HG02642 (cell line): Measurements from ENCODE around the gene ITGB3.
A peak's percentile ranks its signal among the peaks of the same experiment; 100 is the strongest.
"Not testable (repeated sequence)": the region's sequence is repeated elsewhere in the genome, so short reads cannot be mapped to it uniquely, and the experiment has no call there.

Experiments
- ATAC-seq: cut with Tn5 transposase; IDR thresholded peaks from one replicate; pipeline ENCODE4 v1.9.1; 2021; ENCODE audit warnings: mild to moderate bottlenecking; ENCODE audit not compliant: unreplicated experiment, poor library complexity

ITGB3 gene

DNA sequence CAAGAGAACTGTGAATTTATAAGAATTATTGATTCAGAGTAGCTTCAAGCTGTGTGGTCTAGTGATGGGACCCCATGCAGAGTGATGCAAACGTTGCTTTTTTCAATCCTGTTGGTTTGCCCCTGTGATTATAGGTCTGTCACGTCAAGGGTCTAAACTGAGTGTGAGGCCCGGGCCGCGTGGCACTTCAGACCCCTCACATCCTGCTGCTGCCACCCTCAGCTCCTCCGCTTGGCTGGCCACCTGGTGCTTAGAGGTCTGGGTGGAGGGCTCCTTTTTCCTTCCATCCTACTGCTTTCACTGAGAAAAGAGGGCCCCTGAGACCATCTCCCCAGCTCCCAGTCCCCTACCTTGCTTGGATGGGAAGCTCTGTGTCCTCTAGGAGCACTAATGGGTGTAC is 32.5 kb upstream of the ITGB3 start:
- no peak for ATAC-seq

DNA sequence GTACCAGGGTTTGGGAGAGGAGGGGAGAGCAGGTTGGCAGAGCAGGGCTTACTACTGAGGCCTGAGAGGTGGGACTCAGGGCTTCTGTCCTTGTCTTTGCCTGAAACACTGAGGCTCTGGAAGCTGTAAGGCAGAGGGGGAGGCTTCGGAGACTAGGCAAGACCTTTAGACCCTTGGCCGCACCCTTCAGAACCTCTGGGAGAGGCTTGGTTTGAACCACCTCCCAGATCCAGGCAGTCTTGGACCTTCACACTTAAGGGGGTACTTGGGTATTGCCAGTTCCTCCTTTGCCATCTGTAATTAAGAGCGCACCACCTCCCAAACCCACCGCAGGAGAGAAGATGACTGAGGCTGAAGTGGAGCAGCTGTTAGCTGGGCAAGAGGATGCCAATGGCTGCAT is 31.6 kb upstream of the ITGB3 start:
- ATAC-seq: no peak

DNA sequence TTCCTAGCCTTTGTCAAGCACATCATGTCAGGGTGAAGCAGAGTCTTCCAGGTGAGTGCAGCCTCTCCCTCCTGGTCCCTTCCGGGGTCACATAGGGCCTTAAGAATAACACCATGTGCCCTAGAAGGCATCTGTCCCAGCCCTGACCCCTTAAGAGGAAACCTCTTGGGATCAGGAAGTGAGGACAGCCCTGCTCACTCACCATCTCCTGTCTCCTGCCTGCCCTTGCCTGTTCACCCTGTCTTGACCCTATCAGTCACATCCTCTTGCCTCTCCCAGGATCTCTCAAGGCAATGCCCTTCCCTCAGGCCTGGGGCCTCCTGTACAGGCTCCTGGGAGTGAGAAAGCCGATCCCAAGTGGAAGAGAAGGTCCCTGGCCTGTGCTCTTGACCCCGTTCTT is 30.6 kb upstream of the ITGB3 start:
- ATAC-seq: no peak

DNA sequence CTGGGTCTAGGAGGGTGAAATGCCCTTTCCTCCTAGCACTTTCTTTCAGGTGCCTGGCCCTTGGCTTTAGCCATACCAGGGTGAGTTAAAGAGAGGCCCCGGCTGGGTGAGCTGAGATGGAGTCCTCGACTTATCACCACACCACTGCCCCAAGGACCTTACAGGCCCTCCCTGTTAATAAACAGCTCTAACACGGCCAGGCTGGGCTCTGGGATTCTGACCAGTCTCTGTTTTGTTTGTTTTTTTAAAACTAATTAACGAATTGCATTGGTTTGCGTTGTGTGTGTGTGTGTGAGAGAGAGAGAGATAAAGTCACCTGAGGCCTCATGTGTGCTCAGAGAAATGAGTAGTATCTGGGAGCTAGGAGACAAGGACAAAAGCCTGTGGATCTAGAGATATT is 30.2 kb upstream of the ITGB3 start:
- no peak for ATAC-seq

DNA sequence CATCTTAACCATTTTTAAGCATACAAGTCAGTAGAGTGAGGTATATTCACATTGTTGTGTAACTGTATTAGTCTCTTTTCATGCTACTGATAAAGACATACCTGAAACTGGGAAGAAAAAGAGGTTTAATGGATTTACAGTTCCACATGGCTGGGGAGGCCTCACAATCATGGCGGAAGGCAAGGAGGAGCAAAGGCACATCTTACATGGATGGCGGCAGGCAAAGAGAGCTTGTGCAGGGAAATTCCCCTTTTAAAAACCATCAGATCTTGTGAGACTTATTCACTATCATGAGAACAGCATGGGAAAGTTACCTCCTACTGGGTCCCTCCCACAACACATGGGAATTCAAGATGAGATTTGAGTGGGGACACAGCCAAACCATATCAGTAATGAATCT is 29.6 kb upstream of the ITGB3 start:
- not testable (repeated sequence) for ATAC-seq

DNA sequence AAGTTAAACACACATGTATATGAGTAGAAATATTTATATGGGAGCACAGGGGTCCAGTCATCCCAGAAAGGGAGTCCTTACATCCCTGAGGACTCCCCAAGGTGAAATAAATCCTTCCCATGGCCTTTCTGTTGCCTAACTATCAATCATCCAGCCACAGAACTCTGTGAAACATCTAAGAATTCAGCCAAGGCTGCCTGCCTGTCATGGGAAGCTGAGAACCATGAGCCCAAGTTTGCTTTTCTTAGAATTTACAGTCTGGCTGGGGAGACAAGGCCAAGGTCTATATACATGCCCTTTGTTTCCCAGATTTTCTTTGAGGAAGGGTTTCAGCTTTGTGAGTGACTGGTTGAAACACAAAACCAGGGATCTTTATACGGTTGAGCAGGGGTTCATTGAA is 28.7 kb upstream of the ITGB3 start:
- ATAC-seq: no peak

DNA sequence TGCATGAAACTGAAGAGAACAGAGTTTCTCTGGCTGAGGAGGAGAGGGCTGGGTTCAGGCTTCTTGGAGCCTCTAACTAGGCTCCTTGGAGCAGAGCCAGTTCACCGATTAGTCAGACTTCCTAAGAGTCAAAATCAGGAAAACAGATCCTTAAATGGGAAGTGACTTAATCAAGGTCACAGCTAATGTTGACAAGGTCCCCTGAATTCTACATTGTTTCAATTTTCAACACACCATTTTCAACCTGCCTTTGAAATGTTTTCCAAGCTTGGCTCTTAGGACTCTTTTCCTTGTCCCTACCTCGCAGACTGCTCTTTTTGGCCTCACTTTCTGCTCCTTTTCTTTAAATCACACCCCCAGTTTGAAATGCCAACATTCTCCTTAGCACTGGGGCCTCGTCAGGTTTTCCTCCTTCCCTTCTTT is 28.2 kb upstream of the ITGB3 start:
- ATAC-seq: no peak

DNA sequence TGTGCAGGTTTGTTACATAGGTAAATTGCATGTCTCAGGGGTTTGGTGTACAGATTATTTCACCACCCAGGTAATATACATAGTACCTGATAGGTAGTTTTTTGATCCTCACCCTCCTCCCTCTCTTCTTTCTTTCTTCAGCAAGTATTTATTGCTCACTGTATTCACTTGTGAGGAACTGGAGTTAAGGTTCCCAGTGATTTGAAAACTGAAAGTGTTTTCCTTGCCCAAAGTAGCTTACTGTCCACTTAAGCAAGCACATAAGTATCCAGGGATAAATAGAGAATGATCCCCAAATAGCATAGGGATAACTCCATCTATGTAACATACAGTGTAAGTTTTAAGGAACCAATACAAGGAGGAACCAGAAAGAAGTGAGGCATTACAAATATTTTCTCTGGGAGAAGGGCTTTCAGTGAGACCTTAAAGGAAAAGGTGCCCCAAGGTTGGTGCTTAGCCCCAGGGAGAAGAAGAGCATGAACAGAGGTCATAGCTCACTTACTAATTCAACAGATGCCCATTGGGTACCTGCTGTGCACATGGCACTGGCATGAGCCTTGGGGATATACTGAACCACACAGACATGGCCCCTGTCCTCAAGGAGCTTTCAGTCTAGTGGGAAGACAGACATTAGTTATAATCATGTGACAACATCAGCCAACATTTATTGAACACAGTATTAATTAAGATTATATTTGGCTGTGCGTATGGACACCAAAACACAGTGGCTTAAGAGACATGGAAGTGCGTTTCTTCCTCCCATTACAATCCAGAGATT is 27.5 kb upstream of the ITGB3 start:
- no peak for ATAC-seq

DNA sequence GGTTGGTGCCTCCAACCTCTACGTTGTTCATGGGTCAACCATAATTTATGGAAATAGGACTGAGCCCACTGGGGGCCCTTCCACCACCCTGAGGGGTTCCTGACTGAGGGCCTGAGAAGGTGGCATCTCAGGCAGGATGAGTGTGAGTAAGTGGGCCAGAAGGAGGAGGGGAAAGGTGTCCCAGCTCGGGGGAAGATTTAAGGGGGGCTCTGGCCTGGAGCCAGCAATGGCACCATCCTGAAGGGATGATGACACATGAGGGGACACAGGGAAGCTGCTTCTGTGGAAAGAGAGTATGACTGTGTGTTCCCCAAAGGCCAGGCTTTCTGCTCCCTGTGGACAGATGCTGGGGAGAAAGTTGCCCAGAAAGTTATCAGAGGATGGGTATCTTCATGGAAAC is 25.8 kb upstream of the ITGB3 start:
- no peak for ATAC-seq

DNA sequence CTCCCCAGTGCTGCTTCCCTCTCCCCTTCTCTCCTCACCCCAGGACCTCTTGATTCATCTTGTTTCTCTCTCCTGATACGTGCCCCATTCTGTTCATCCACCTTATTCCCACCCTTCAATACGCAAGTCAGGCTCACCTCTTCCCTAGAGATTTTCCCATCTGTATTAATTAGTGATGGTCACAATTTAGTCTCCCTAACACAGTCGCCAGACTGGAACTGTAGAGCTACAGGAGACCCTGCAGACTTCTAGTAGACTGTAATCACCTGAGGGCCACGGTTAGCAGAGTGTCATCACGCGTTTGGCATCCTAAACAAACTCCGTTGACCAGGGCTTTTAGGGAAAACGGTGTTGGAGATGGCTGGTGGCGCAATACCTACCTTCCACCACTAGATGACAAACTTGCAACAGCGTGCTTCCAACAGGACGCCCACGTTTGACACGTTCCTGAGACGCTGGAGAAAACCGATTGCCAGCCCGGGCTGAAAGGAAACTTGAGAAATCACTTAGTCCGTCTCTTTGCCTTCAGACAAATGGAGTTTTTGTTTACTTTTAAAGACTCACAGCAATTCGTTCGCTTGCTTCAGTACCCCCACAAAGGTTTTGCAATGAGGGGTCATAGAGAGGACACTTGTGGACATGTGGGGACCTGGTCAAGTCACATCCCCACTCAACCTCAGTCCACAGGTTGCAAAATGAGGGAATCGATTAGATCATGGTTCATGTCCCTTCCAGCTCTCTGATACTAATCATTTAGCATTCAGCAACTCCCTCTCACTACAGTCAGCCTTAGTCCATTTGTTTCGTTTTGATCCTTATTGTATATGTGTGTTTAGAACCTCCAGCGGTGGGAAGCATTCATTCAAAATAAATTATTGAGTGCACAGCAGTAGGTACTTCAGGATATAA is 23.8 kb upstream of the ITGB3 start:
- peak; percentile 68 for ATAC-seq

DNA sequence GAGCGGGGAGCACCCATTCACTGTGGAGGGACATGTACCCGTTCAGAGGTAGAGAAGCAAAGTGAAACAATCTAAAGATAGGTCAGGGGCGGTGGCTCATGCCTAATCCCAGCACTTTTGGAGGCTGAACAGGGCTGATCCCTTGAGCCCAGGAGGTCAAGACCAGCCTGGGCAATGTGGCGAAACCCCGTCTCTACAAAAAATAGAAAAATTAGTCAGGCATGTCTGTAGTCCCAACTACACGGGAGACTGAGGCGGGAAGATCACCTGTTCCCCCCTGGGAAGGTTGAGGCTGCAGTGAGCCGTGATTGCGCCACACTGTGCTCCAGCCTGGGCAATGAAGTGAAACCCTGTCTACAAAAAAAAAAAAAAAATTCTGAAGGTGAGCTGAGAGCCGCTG is 22.8 kb upstream of the ITGB3 start:
- no peak for ATAC-seq

DNA sequence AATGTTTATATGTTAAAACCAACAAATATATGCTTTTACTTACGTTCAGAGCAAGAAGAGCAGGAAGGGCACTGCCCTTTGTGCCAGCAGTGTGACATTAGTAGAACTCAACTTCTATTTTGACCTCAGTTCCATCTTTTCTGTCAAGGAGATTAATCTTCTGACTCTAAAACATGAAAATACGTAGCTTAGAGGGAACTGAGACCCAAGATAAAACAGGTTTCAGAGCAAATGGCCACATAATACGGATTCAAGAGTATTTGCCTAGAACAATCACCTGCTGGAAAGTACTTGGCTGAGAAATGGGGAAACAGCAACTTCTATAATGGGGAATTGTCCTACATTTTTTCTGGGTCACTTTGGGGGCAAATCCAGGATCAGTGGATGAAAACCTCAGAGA is 22.3 kb upstream of the ITGB3 start:
- no peak for ATAC-seq

DNA sequence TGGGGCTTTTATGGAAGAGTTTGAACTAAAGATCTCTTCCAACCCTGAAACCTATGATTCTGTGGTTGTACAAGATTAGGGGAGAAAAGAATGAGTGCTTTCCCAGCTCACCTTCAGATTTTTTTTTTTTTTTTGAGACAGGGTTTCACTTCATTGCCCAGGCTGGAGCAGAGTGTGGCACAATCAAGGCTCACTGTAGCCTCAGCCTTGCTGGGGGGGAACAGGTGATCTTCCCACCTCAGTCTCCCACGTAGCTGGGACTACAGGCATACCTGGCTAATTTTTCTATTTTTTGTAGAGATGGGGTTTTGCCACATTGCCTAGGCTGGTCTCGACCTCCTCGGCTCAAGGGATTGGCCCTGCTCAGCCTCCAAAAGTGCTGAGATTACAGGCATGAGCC is 21.8 kb upstream of the ITGB3 start:
- ATAC-seq: no peak

DNA sequence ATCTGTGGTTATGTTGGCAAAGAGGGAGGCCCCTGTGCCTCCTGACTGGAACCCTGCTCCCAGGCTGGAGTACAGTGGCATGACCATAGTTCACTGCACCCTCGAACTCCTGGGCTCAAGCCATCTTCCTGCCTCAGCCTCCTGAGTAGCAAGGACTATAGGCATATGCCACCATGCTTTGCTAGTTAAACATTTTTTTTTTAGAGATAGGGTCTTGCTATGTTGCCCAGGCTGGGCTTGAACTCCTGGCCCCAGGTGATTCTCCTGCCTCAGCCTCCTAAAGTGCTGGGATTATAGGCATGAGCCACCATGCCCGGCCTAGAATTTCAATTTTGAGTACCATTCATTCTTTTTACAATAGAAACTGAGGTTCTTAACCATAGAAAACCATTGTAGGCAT is 21.2 kb upstream of the ITGB3 start:
- no peak for ATAC-seq

DNA sequence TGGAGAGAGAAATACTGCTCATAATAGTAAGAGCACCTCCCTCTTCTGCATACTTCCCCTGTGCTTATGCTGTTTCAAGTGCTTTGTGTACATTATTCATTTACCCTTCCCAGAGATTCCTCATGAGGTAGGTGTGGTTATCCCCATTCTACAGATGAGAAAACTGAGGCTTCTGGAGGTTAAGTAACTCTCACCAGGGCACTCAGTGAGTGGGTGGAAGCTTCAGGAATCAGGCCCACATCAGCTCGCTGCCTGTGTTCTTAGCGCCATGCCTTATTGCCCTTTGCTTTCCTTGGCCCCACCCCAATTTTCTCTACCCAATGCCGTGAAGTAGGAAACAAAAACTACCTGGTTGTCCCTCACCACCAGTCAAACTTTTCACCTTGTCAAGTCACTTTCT is 18.1 kb upstream of the ITGB3 start:
- ATAC-seq: no peak

DNA sequence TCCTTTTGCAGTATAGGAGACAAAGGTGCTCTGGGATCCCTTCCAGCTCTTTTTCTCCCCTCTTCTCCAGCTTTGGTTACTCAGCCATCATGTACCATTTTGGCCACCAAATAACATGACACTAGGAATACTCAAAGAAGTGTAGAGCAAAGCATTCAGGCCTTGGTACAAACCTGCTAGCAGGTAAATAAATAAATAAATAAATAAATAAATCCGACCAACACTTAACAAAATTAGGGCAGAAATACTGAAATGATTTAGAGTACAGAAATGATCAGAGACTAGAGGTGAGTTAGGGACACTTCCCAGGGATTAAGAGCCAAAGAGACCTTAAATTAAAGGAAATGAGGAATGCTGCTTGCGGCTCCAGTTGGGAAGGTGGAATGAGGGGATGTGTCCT is 17.7 kb upstream of the ITGB3 start:
- ATAC-seq: no peak

DNA sequence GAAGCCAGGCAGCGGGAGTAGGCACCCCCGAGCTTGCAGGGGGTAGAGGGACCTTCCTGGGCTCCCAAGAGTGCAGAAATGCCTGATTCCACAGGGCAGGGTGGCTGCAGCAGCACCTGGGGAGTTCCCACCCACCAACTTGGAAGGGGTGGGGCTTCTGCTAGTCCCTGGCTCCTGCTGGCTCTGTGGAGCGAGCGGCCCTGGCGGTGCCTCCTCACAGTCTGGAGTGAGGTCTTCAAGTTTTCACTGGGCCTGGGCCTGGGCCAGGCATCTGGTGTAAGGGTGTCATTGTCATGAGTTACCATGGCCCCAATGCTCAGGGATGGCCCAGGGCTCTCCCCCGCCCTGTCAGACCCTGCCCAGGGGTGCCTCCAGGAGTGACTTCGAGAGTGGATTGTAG is 15.8 kb upstream of the ITGB3 start:
- no peak for ATAC-seq

DNA sequence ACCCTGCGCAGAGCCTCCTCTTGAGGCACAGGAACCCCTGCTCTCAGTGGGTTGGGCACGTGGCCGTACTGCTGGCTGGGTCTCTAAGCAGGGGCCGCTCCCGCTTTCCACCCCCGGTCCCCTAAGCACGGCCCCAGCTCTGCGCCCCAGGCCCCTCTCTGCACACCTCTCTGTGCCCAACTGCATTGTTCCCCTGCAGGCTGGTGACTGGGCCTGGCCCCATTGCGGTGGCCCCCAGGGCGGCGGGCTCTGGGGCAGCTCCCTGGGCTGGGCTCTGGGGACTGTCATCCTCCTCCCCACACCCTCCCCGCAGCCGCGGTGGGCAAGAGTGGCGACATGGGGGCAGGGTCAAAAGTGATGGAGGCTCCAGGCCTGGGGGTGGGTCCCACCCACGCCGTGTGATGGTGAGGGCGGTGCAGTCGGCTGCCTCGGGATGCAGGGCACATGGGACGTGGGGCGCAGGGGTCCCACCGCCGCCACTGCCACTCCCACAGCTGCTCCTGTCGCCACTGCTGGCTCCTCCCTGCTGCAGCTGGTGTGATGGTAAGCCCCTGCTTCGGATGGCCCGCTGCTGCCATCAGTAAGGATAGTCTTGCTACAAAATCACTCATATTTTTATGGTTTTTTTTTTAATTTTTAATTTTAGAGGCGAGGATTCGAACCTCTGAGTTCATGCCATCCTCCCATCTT is 15.2 kb upstream of the ITGB3 start:
- no peak for ATAC-seq

DNA sequence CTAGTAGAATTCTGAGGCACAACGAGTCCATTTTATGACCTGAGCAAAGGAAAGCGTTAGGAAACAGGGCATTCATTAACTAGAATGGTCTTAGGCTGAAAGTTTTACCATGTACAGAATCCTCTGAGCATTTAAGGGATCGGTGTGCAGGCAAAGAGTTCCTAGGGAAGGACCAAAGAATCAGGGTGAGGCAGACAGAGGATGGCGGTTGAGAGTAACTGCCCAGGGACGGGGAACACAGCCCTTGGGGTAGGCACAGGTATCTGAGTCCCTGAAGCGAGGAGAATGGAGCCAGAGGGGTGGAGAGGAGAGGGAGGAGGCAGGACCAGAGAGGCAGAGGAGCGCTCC is 14.0 kb upstream of the ITGB3 start:
- ATAC-seq: no peak

DNA sequence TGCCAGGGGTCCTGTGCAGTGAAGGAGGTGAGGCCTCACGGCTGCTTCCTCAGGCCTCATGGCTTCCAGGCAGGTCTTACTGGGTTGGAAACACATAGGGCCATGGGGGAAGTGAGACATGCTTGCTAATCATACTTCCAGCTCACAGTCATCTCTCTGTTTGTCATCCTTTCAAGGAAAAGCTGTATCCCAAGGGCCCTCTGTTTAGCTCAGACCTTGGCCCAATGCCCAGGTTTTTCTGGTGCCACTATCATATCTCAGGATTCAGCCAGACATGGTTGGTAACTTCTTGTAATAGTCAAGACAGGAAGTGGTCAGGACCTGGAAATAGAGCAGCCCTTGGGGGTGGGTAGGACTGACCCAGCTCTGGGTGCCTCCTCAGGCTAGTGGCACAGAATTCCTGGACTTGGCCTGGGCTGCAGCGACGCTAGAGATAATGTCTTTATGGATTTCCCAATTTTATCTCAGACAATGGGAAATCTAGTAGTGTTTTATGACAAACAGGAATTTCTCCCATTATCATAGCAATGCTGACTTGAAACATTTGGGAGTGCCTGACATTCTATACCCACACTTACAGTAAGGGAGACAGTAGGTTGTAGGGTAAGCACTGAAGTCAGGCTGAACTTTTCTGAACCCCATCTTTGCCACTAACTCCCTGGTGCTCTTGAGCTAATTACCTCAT is 13.5 kb upstream of the ITGB3 start:
- no peak for ATAC-seq

DNA sequence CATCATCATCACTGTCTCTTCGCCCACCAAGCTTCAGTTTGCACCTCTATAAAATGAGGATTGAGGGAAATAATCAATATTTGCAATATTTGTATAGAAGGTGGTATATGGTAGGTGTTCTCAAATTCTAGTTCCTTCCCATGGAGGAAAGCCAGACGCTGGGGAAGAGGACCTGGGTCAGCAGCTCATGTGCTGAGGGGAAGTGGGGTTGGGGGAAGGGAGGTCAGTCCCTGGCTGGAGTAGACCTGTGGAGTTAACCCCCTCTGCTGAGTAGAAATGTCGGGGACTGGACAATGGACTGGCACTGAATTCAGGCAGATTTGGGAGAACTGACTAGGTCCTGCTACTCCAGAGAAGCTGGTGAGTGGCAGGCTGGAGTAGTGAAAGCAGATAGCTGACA is 12.8 kb upstream of the ITGB3 start:
- ATAC-seq: no peak
